ENCODE data around the gene SLC35D1.
"Not testable (repeated sequence)": the region's sequence is repeated elsewhere in the genome, so short reads cannot be mapped to it uniquely, and the experiment has no call there.

Gene SLC35D1

GRCh38 chr1:67053785-67054772 is at the start of gene SLC35D1:
TSS of gene SLC35D1 (minus strand) at chr1:67054148. CDS start at chr1:67054013, 135 bp downstream.
- DNase-seq (ENCODE audit: low spot score), result peak; percentile 71

GRCh38 chr1:67103548-67103947 is 49.6 kb upstream of the SLC35D1 start:
- no peak for DNase-seq (ENCODE audit: low spot score)

DNA sequence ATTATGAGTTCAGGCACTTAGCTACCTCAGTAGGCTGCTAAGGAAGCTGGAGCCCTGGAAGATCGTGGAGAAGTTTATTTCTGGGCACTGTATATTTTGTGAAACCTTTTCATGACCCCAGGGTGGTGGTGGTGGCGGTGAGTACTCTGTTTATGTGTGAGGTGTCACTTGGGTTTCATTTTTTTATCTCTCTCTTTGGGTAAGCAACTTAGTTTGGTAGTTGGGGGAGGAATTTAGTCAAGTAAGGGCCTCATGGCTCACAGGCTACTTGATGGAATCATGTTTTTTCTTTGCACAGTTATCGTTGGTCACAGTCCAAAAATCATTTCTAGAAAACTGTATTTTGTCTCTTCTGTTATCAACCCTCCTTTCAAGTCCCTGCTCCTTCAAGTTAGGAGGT is 46.9 kb upstream of the SLC35D1 start:
- DNase-seq (ENCODE audit: low spot score), result no peak

- DNase-seq (ENCODE audit: low spot score), result no peak
These were observed 43.4 kb upstream of the SLC35D1 start for GRCh38 chr1:67097305-67097704.

GRCh38 chr1:67094191-67094590 is 40.2 kb upstream of the SLC35D1 start:
- no peak for DNase-seq (ENCODE audit: low spot score)

DNA sequence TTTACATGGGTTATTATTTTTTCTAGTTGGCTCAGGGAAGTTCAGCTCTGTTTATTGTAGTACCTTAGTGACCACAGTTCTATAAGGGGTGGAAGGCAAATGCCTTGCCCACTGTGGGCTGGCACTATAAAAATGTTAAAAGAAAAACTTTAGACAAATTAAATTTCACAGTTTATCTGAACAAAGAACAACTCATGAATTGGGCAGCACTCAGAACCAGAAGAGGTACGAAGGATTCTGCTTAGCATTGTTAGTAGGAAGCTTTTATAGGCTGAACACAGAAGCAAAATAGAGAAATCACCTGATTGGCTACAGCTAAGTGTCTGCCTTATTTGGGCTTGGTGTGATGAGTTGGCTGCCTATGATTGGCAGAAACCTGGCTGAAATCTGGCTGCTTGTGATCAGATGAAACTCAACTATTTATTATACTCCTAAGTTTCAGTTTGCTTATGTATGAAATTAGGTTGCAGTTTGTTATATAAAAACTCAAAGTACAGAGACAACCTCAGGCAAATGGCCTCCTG is 35.8 kb upstream of the SLC35D1 start:
- no peak for DNase-seq (ENCODE audit: low spot score)

DNA sequence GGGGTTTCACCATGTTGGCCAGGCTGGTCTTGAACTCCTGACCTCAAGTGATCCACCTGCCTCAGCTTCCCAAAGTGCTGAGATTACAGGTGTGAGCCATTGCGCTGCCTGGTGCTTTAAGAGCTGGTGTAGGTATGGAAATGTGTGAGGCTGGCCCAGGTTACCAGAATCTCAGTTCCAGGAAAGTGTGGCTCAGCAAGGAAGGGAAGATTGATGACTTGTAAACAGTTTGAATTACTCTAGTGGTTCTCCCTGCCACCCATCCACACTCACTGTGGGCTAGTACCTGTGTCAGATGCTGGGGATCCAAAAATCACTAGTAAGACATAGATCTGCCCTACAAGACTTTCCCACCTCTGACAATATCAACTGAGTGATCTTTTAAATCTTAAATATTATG is 34.5 kb upstream of the SLC35D1 start:
- no peak for DNase-seq (ENCODE audit: low spot score)

DNA sequence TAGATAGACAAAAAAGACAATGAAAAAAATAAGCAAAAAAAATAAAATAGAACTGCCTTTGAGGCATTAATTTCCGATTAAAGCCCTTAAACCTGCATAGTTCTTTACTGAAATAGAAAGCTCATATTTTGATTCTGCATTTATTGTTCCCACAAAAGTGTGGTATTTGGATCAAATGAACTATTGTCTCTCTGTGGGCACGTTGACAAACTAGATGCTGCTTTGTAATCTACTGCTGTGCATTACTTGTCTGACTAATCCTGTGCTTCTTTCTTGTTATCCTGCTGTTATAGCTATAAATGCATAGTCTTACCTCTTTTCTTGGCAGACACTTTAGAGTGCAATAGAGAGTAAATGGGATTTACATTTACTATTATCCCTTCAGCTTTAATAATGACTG is 31.4 kb upstream of the SLC35D1 start:
- DNase-seq (ENCODE audit: low spot score), result no peak

- no peak for DNase-seq (ENCODE audit: low spot score)
These were observed 30.9 kb upstream of the SLC35D1 start for GRCh38 chr1:67084765-67085318.

DNA sequence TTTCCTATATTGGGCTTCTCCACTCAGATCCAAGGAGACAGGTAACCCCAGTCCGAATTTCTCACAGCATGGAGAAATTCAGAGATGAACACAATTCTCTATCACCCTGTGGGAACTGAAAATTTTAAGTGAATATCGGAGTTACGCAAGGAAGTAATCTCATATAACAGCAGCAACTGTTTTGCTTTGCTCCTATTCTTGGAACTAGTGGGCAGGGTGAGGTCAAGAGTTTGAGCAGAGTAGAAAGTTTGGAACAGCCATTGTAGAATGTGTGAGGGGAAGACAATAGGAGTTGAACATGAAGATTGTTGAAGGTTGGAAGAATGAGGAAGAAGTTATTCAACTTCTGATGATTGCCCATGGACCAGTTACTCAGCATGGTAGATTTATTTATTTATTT is 24.3 kb upstream of the SLC35D1 start:
- DNase-seq (ENCODE audit: low spot score), result no peak

DNA sequence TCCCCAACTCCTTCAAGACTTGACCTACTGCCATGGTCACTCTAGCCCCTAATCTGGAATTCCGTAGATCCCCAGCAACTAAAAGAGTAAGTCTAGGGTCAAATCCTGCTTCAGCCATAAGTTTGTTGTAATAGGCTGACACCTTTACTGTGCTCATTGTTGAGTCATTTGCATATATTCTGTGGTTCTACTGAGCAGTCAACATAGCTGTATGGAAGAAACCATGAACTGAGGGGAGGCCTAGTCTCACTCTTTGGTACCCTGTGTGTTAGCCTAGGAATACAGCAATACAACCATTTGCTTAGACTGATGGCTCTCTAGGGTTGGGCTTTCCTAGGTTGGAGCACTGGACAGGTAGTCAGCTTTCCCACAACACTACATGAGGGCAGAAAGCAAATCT is 23.6 kb upstream of the SLC35D1 start:
- no peak for DNase-seq (ENCODE audit: low spot score)

DNA sequence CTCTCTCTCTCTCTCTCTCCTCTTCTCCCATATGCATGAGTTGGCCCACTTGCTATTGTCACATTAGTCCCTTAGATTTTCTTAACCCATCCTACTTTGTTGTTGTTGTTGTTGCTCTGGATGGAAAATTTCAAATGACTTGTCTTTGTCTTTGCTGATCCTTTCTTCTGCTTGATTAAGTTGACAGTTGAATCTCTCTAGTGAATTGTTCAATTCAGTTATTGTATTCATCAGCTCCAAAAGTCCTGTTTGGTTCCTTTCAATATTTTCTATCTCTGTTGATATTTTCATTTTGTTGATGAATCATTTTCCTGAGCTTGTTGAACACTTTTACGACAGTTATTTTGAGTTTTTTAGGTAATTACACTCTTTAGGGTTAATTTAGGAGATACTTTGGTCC is 18.8 kb upstream of the SLC35D1 start:
- no peak for DNase-seq (ENCODE audit: low spot score)

GRCh38 chr1:67067655-67068054 is 13.7 kb upstream of the SLC35D1 start:
- DNase-seq (ENCODE audit: low spot score), result not testable (repeated sequence)

- no peak for DNase-seq (ENCODE audit: low spot score)
These were observed 8.5 kb upstream of the SLC35D1 start for GRCh38 chr1:67062412-67062811.

GRCh38 chr1:67061266-67061665 is 7.3 kb upstream of the SLC35D1 start:
- DNase-seq (ENCODE audit: low spot score), result no peak

DNA sequence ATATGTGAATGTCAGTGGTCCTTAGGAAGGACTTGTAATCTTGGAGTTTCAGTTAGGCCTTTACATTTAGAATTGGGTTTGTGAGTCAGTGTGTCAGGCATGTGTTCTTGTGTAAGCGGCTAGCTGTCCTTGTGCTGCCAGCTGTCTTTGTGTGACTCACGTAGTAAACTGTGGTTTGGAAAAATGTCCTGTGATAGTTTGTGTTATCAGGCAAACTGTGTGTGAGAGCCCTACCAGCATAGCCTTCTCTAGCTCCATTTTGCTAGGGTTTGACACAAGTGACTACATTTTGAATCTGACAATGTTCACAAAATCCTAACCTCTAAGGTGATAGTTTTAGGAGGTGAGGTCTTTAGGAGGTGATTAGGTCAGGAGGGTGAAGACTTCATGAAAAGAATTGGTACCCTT is 6.9 kb upstream of the SLC35D1 start:
- DNase-seq (ENCODE audit: low spot score), result no peak

DNA sequence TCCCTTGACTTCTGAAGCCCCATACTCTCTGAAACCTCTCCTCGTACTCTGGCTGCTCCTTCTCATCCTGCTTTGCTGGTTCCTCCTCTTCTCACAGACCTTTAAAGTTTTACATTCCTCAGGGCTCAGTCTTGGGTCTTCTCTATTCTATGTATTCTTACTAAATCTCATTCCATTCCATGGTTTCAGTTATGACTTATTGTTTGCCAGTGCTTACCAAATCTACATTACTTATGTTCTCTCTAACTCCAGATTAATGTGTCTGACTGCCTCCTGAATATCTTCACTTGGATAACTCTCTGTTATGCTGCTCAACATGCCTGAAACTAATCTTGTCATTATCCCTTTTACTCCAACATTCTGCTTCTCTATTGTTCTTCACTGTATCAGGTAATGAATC is 5.4 kb upstream of the SLC35D1 start:
- no peak for DNase-seq (ENCODE audit: low spot score)

- no peak for DNase-seq (ENCODE audit: low spot score)
These were observed 4.8 kb upstream of the SLC35D1 start for GRCh38 chr1:67058761-67059160.

DNA sequence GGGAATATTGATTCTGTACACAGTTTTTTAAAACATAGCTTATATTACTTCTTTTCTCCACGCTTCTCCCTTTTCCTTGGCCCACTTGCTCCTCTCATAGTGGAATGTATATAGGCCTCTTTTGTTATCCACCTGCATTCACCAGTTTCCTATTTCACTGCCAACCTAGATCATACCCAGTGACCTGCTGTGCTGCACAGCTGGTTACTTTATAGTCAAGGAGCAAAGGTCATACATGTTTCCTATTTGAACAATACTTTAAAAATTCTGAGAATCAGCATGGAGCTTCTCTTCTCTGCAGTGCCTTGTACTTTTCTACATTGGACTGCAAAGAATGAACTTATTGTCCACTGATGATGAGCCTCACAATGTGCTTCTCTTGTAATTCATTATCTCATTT is 4.3 kb upstream of the SLC35D1 start:
- DNase-seq (ENCODE audit: low spot score), result no peak

DNA sequence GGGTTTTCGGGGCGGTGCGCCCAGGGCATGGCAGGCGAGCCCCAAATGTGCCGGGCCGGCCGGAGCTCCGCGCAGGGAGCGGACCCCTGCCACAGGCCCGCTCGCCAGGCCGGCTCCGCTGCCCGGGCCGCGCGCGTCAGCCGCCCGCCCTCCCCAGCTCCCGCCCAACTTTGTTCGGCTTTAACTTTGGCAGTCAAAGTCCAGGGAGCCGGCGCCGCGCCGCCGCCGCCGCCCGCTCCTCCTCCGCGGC is 488 bp downstream of the SLC35D1 start:
- peak; percentile 16 for DNase-seq (ENCODE audit: low spot score)

DNA sequence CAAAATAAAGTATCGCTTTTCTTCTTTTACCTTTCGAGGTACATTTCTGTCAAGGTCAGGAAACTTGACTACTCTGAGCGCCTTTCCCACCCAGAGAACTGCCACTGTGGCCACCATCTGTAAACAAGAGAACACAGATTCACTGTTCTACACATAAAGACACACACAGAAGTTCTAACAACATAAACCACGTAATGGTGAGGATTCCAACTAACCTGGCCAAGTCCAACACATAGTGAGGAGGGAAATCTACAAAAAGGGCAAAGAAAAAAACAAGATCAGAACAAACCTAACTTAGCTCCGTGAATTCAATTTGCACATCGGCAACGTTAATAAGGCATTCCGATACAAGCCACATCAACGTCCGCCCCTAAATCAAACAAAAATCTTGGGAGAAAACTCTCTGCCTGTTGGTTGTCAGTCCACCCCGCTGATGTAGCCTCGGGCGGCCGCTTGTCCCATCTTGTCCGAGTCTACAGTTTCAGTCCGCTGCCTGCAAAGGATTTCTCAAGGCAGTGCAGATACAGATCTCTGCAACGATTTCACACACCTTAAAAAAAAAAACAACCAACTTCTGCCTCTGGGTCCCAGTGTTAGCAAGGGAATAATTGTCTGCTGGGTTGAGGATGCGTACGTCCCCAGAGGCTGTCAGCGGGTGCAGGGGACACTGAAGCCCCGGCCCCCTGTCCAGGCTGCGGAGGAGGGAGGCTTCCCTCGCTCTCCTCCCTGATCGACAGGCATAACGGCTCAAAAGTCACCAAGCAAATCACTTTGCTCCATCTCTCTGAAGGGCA is 1.0 kb downstream of the SLC35D1 start:
- DNase-seq (ENCODE audit: low spot score), result peak; percentile 3

DNA sequence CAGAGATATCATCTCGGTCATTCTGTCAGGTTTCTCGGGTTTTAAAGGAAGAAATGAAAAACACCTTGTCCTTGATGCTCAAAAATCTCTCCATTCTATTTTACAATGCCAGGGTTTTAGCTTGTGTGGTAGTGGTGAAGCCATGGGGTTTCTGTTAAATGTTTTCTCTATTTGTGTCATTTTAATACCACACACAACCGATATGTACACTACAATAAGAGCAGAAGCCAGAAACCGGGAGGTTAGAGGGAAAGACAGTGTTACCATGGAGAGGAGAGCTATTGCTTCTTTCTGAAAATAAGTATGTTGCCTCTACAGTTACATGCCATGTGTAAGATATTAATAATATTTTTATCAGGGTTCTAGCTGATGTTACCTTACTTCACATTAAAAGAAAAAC is 2.8 kb downstream of the SLC35D1 start:
- DNase-seq (ENCODE audit: low spot score), result no peak

Measured in CD4-positive, alpha-beta T cell treated with Interleukin-6 at 100 ng/mL for 8 hours (primary cell).